Esophagus mucosa (tissue), 1 donor: ENCODE data around the gene FAM78B. TPM values are rescaled to one million over a fixed set of nuclear protein-coding genes. Genes with fewer than 3 reads are reported as not detected.

Source experiments
- ATAC-seq: fragments of 200-7000 bp; cut with Tn5 transposase; one replicate; pipeline ENCODE4 v1.9.1; 2020
- total RNA-seq: library from RNA; stranded (reverse); gene quantifications from one replicate; pipeline ENCODE4 v1.2.4, GENCODE V29; 2023
- donor health status: DM: yes; HTN: yes; CAD: no.

FAM78B gene
- total RNA-seq, 1 donor from 2014 or later: 0.88 TPM

DNA sequence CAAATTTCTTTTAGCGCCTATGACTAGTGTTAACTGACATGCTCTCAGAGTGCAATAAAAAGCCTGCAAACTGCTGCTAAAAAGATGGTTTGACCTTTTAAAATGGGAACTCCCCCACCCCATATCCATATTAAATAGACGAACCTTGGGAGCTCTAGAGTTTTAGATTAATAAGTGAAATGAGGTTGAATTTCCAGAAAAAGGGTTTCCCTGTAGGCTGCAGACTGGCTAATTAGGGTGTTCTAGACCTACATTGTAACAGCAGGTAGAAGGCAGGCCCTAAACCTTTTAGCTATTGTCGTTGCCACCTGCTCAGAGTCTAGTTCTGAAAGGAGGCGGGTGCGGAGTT lies 2.2 kb downstream of the FAM78B start:
- ATAC-seq: no peak

DNA sequence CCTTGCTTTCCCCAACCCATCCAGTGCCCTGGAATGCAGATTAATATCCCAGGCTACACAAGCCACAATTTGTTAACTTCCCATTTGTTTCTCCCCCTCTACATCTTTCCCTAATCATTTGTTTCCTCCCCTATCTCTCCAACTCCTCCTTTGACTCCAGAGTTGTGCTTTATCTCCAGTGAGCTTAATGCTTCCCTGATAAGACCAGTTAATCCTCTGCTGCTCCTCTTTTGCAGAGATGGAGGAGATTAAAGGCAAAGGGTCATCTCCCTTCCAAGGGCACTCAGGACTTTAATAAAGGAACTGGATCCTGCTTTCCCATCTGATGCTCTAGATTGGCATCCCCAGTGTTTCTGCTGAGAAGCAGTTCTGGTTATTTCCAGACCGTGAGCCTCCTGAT lies 7.1 kb downstream of the FAM78B start:
- ATAC-seq: no peak

- no peak for ATAC-seq
These were observed 10.1 kb downstream of the FAM78B start for GRCh38 chr1:166156674-166157073.

DNA sequence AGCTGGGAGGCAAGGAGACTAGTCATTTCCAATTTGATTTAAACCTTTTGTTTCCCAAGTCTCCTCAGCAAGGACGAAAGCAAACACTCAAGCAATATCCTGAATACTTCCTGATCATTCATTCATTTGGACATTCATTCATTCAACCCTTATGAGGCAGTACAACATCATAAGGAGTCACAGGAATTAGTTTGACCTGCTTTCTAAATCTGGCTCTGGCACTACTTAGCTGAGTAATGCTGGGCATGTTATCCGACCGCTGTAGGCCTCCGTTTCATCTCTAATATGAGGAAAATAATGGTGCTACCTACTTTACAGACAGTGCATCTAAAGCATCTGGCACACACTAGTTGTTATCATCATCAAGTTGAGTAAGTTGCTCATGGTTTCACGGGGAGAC lies 11.7 kb downstream of the FAM78B start:
- no peak for ATAC-seq

- ATAC-seq: no peak
These were observed 13.1 kb downstream of the FAM78B start for GRCh38 chr1:166153525-166154314.

DNA sequence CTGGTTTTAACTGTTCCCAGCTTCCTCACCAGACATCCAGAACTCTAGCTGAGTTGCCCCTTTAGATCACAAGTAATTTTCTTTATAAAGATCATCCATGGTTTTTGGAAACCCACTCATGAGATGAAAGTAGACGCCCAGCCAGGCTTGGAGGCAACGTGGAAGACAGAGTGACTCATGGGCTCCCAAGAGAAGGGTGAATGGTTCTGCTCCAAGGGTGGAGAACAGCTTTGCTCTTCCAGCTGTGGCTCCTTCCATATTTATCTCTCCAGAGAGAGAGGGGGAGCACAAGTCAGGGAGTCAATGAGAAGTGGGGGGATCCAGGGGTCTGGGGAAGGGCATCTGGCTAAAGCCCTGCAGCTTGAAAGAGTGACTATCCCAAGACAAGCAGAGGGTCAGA lies 13.8 kb downstream of the FAM78B start:
- ATAC-seq: no peak

GRCh38 chr1:166151804-166152203 lies 15.0 kb downstream of the FAM78B start:
- no peak for ATAC-seq

- ATAC-seq: no peak
These were observed 21.3 kb downstream of the FAM78B start for GRCh38 chr1:166145499-166145898.

DNA sequence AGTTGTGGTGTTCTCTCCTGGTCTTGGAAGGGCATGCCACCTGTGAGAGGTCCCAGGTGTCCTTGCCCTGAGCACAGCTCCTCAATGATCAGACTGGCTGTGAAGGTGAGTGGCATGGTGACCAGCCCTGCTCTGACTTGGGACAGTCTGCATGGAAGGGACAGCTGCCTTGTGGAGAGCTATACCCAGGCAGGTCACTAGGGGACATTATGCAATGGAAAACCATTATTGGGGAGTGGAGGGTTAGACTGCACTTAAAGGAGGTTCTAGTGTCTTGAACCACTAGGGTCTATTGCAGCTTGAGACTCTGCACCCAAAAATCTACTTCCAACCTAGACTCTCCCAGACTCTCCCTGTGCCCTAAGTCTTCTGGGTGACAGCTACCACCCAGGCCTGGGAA lies 24.8 kb downstream of the FAM78B start:
- no peak for ATAC-seq

GRCh38 chr1:166140251-166140650 lies 26.6 kb downstream of the FAM78B start:
- no peak for ATAC-seq

- no peak for ATAC-seq
These were observed 27.1 kb downstream of the FAM78B start for GRCh38 chr1:166139735-166140134.

- ATAC-seq: no peak
These were observed 30.0 kb downstream of the FAM78B start for GRCh38 chr1:166136699-166137401.

- ATAC-seq: no peak
These were observed 30.6 kb downstream of the FAM78B start for GRCh38 chr1:166136222-166136621.

DNA sequence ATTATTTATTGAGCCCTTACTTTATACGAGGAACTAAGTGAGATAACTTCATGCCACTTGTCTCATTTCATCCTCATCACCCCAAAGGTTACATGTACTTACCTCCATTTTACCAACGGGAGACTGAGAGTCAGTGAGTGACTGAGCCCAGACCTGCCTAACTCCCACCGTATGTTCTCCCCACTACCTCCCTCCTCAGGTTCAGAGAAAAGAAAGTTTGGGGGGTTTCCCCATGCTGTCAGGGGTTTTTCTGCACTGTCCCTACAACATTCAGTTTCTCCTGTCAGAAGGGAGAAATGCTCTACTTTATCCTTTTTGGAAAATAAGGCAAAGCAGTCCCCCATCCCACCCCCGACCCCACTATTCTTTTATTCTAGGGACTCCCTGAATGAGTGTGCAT lies 32.9 kb downstream of the FAM78B start:
- ATAC-seq: no peak

DNA sequence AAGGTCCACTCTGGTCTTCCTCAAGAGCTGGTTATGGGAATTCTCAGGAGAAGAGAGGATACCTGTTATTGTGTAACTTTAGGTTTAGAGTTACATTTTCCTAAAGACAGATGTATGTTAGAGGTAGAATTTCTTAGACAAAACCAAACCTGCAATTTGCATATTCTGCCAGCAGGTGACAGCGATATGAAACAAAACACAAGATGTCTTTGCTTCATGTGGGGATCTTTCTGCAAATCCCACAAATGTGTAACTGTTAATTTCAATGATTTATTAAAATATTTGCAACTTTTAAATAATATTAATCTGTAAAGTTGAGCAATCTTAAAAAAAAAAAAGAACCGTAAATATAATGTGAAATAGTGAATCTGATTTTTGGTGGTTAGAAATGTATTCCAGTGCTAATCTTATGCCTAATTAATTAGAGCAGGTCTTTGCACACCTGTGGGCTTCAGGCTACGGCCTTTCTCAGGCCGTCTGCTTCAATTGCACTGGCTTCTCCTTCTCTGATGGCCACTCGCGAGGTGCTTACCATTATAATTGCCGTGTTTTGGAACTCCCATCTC lies 33.4 kb downstream of the FAM78B start:
- no peak for ATAC-seq

- no peak for ATAC-seq
These were observed 34.3 kb downstream of the FAM78B start for GRCh38 chr1:166132496-166132895.

- no peak for ATAC-seq
These were observed 37.8 kb downstream of the FAM78B start for GRCh38 chr1:166129006-166129405.

GRCh38 chr1:166128195-166128594 lies 38.6 kb downstream of the FAM78B start:
- ATAC-seq: no peak

DNA sequence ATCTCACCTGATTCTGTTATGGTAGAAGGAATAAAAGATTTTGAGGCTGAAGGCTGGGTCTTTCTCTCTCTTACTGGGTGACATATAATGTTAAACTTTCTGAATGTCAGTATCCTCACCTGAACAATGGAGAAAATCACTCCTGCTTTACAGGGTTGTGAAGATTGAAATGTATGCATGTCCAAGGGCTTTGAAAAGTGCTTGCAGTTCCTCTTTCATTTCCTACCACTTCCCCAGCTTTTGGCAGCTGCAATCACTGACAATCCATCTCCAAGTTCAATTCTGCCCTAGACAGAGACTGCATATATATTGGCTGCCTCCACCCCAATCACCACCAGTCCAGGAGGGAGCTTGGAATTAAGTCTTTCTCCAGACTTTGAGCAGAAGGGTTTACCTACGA lies 39.8 kb downstream of the FAM78B start:
- ATAC-seq: no peak

- ATAC-seq: no peak
These were observed 43.8 kb downstream of the FAM78B start for GRCh38 chr1:166122873-166123466.

DNA sequence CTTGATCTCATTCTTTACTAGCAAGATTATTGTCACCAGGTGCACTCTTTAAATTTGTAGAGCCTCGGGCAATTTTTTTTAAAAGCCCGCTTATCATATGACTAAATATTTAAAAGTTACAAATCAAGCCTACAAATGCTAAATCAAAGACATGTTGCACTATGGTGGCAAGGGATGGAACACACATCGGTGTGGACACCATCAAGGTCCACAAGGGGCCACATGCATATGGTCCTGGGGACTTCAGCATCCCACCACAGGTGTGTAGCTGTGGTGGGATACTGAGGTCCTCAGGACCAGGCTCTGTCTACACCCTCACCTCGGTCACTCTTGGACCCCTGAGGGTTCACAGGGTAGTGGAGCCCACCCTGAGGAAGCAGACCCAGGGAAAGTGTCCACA lies 45.8 kb downstream of the FAM78B start:
- no peak for ATAC-seq

DNA sequence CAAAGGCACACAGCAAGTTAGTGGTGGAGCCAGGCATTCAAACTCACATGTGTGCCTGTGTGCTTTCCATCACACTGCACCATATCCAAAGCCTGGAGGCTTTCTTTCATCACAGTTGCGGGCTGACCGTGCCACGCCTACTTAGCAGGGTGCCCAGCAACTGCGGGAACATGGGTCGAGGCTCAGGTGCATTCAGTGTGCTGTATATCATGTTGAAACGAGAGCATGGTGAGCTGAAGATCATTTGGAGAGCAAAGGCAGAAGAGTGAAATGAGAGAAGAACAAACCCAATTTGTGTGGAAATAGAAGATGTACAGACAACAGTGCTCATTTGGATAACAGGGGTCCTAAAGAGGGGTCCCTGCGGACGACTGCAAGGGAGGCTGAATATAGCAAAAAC lies 46.5 kb downstream of the FAM78B start:
- ATAC-seq: no peak

GRCh38 chr1:166119471-166119965 lies 47.3 kb downstream of the FAM78B start:
- no peak for ATAC-seq
